Activated CD4-positive, alpha-beta memory T cell treated with anti-CD3 and anti-CD28 coated beads, Interleukin-2, amount 10 ng/mL, durations not matched to agents 7 days and 5 days (primary cell): ENCODE measurements around the gene REC8. TPM values are rescaled to one million over a fixed set of nuclear protein-coding genes. Genes with fewer than 3 reads are reported as not detected.

Source experiments
- CTCF ChIA-PET: fragments of 350-600 bp; sonication (Branson Sonifier 250); formaldehyde crosslinking; loops from one replicate; lab custom pipeline; 2021; ENCODE audit warnings: antibody characterized with exemption, inconsistent platforms; lab: Charles Lee
- POLR2A ChIA-PET: fragments of 350-600 bp; sonication (Branson Sonifier 250); formaldehyde crosslinking; loops from one replicate; lab custom pipeline; 2021; ENCODE audit warnings: antibody characterized with exemption; lab: Charles Lee
- DNase-seq: peaks from one replicate; pipeline ENCODE4 v3.0.0-alpha.2; 2020
- H3K27ac Mint-ChIP-seq: one replicate; pipeline ENCODE4 v1.8.0; 2021; ENCODE audit warnings: mild to moderate bottlenecking, mixed read lengths
- H3K27me3 Mint-ChIP-seq: one replicate; pipeline ENCODE4 v1.8.0; 2021; ENCODE audit warnings: mixed read lengths
- H3K36me3 Mint-ChIP-seq: one replicate; pipeline ENCODE4 v1.8.0; 2021; ENCODE audit warnings: low read depth, mixed read lengths
- H3K4me1 Mint-ChIP-seq: one replicate; pipeline ENCODE4 v1.8.0; 2021; ENCODE audit warnings: mixed read lengths
- H3K4me3 Mint-ChIP-seq: one replicate; pipeline ENCODE4 v1.8.0; 2021; ENCODE audit warnings: mild to moderate bottlenecking, mixed read lengths
- H3K9me3 Mint-ChIP-seq: one replicate; pipeline ENCODE4 v1.8.0; 2021; ENCODE audit warnings: mixed read lengths
- total RNA-seq, 2 experiments: library from RNA; stranded (reverse); gene quantifications; one replicate each; pipeline ENCODE4 v1.2.3, GENCODE V29; 2021

REC8 gene
- total RNA-seq, 2 experiments from 2014 or later: 48.0 to 51.9 TPM

DNA sequence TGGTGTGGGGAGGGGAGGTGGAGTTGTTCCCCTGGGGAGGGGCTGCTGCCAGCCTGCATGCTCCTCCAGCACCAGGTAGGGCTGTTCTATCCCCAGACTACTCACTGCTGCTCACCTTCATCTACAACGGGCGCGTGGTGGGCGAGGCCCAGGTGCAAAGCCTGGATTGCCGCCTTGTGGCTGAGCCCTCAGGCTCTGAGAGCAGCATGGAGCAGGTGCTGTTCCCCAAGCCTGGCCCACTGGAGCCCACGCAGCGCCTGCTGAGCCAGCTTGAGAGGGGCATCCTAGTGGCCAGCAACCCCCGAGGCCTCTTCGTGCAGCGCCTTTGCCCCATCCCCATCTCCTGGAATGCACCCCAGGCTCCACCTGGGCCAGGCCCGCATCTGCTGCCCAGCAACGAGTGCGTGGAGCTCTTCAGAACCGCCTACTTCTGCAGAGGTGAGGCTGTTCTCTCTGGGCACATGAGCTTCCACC lies 7.3 kb upstream of the REC8 start:
- POLR2A ChIA-PET: interaction anchor here (0.7 to 18.6 kb wide), 8 partner anchors 16 to 106 kb away, joined by 3 to 652 read pairs (median 6); partner anchors contain the start of genes DCAF11, EMC9, IPO4 and PSME1
- Mint-ChIP-seq H3K4me3 (peak overlapping the region; percentile 47), H3K27me3 (no peaks in the 10 kb centered on the region), H3K36me3 (peaks cover 87% of the 10 kb centered on the region), H3K9me3 (no peaks in the 10 kb centered on the region), H3K4me1 (peaks cover 71% of the 10 kb centered on the region), H3K27ac (peak overlapping the region; percentile 58)
- no peak for DNase-seq
- CTCF ChIA-PET: no interaction called here

DNA sequence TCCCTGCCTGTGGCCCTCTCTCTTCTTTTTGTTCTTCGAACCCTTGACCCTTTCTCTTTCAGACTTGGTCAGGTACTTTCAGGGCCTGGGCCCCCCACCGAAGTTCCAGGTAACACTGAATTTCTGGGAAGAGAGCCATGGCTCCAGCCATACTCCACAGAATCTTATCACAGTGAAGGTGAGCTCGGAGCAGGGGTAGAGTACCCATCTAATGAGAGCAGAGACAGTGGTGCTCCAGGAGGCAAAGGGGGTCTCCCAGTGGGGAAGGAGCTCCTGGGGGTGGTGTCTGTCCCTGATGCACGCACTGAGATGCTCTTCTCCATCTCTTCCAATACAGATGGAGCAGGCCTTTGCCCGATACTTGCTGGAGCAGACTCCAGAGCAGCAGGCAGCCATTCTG lies 6.1 kb upstream of the REC8 start:
- DNase-seq: no peak
- ChIA-PET POLR2A (interaction anchor here (0.8 to 18.6 kb wide), 6 partner anchors 15 to 57 kb away, joined by 4 to 652 read pairs (median 8); partner anchors contain the start of genes CHMP4A, DCAF11, EMC9 and IPO4), CTCF (no interaction called here)
- Mint-ChIP-seq H3K27me3 (no peaks in the 10 kb centered on the region), H3K27ac (no peak overlapping the region), H3K4me3 (no peak overlapping the region), H3K9me3 (no peaks in the 10 kb centered on the region), H3K36me3 (peaks cover 84% of the 10 kb centered on the region), H3K4me1 (peaks cover 67% of the 10 kb centered on the region)

DNA sequence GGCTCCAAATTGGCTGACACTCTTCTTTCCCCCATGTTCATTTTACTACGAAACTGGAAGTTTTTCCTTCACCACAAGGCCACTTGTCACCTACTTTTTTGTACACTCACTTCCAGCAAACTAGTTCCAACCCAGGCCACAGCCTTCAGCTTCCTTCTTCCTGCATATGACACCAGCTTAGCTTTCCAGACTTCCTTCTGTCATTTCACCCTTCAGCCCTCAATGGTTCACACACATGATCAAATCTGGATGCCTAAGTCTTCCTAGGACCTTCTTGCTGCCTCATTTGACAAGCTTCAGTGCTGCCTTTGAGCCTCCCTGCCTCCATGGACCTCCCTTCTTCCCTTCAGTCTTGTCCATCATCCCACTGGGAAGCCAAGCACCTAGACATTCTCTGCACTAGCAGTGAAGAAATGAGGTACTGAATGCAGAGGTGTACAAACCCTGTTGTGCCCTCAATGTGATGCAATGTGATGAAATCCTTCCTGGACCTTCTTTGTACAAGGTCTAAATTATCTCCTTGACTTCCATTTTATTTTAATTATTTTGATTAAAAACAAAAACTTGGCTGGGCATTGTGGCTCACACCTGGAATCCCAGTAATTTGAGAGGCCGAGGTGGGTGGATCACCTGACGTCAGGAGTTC lies 4.3 kb upstream of the REC8 start:
- POLR2A ChIA-PET: interaction anchor here (0.7 to 18.6 kb wide), 5 partner anchors 12 to 28 kb away, joined by 3 to 652 read pairs (median 6); partner anchors contain the start of genes EMC9, IPO4, PSME1 and PSME2
- Mint-ChIP-seq H3K4me3 (no peak overlapping the region), H3K27ac (peak overlapping the region; percentile 57), H3K9me3 (no peaks in the 10 kb centered on the region), H3K4me1 (peaks cover 72% of the 10 kb centered on the region), H3K36me3 (peaks cover 79% of the 10 kb centered on the region), H3K27me3 (no peaks in the 10 kb centered on the region)
- no peak for DNase-seq
- CTCF ChIA-PET: no interaction called here

DNA sequence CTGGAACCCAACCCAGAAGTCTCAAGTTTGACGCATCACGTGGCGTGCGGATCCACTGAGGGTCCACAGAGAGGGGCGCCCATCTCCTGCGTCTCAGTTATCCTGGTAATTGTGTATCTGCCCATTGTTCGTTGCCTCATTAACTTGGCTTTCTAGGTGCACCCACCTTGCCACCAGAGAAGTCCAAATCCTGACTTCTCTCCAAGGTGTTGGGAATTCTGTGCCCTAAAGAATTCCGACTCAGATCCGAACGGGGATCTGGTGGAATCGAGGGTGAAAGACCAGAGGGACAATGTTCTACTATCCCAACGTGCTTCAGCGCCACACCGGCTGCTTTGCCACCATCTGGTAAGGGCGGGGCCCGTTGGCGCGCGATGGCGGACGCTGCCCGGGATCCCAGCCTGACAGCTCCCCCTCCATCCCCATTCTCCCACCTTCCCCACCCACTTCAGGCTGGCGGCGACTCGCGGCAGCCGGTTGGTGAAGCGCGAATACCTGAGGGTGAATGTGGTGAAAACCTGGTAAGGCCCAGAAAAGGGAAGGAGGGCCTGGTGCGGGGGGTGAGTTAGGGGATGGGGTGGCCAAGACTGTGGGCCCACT lies 481 bp downstream of the REC8 start:
- ChIA-PET POLR2A (interaction anchor here (0.6 to 21.9 kb wide), 5 partner anchors 6 to 63 kb away, joined by 3 to 456 read pairs (median 8); partner anchors contain the start of genes DCAF11, IPO4, IRF9 and REC8), CTCF (no interaction called here)
- Mint-ChIP-seq H3K36me3 (peaks cover 62% of the 10 kb centered on the region), H3K27me3 (no peaks in the 10 kb centered on the region), H3K4me3 (peak overlapping the region; percentile 46), H3K9me3 (no peaks in the 10 kb centered on the region), H3K4me1 (peaks cover 46% of the 10 kb centered on the region), H3K27ac (peak overlapping the region; percentile 26)
- no peak for DNase-seq

DNA sequence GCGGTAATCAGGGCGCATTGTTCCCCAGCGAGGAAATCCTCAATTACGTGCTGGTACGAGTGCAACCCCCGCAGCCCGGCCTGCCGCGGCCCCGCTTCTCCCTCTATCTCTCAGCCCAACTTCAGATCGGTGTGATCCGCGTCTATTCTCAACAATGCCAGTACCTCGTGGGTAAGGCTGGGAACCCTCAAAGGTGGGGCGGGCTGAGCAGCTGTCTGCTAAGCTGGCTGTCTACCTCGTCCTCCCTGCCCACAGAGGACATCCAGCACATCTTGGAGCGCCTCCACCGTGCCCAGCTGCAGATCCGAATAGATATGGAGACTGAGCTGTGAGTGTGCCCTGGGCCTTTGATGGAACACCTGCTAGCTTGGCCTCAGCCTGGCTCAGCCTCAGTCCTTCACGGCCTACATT lies 996 bp downstream of the REC8 start:
- no peak overlapping the region for H3K4me3 Mint-ChIP-seq
- no peaks in the 10 kb centered on the region for H3K9me3 Mint-ChIP-seq
- peaks cover 62% of the 10 kb centered on the region for H3K36me3 Mint-ChIP-seq
- H3K4me1 Mint-ChIP-seq: peaks cover 42% of the 10 kb centered on the region
- ChIA-PET CTCF (no interaction called here), POLR2A (interaction anchor here (1.0 to 21.9 kb wide), 5 partner anchors 6 to 69 kb away, joined by 3 to 456 read pairs (median 8); partner anchors contain the start of genes EMC9, IPO4, IRF9 and REC8)
- H3K27me3 Mint-ChIP-seq: no peaks in the 10 kb centered on the region
- peak overlapping the region; percentile 57 for H3K27ac Mint-ChIP-seq
- DNase-seq: no peak

DNA sequence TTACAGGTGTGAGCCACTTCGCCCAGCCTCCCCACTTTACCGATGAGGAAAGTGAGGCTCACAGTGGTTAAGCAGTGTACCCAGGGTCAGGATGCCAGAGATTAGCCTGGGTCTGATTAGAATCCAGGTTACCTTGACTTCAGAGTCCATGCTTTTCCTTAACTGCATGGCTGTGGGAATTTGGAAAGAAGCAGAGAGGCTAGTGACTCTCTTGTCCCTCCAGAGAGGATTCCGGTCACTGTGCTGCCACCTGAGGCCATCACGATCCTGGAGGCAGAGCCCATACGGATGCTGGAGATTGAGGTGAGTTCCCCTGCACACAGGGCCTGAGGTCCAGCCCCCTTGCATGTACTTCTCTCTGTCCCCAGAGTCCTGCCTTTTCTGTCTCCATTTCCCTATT lies 4.7 kb downstream of the REC8 start:
- ChIA-PET POLR2A (interaction anchor here (1.1 to 21.9 kb wide), 6 partner anchors 10 to 62 kb away, joined by 4 to 456 read pairs (median 8); partner anchors contain the start of genes DCAF11, EMC9, IPO4 and IRF9), CTCF (no interaction called here)
- peaks cover 67% of the 10 kb centered on the region for H3K36me3 Mint-ChIP-seq
- H3K27ac Mint-ChIP-seq: no peak overlapping the region
- H3K27me3 Mint-ChIP-seq: no peaks in the 10 kb centered on the region
- H3K9me3 Mint-ChIP-seq: no peaks in the 10 kb centered on the region
- H3K4me1 Mint-ChIP-seq: peaks cover 20% of the 10 kb centered on the region
- no peak for DNase-seq
- no peak overlapping the region for H3K4me3 Mint-ChIP-seq

DNA sequence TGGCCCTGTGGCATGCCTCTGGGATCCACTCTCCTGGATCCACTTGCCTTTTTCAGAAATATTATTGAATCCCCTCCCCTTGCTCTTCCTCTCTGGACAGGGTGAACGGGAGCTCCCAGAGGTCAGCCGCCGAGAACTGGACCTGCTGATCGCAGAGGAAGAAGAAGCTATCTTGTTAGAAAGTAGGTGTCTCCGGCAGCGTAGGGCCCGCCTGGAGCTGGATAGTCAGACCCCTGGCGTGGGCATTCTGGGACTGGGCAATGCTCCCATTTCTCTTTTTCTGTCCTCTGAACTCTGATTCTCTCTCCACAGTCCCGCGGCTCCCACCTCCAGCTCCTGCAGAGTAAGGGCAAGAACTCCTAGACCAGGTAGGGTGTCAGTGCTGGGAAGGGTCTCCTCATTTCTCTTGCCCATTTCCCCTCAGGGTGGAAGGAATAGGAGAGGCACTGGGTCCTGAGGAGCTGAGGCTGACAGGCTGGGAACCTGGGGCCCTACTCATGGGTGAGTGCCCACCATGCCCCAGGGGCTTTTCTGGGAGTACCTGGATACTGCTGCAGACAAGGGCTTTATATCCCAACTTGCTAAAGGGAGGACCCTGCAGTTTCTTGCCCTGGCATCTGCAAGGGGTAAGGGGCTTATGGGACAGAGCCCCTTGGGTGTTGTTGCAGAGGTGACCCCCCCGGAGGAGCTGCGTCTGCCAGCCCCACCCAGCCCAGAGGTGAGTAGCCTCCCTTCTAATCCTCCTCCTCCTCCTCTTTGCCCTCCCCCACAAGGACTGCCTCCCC lies 5.4 kb downstream of the REC8 start:
- peaks cover 63% of the 10 kb centered on the region for H3K36me3 Mint-ChIP-seq
- ChIA-PET POLR2A (interaction anchor here (0.8 to 21.9 kb wide), 6 partner anchors 10 to 63 kb away, joined by 3 to 456 read pairs (median 5); partner anchors contain the start of genes CHMP4A, DCAF11, EMC9 and IPO4), CTCF (interaction anchor here (1.2 kb wide), 1 partner anchor 16 kb away, joined by 4 read pairs; the partner anchor contains the start of gene IRF9)
- H3K4me1 Mint-ChIP-seq: peaks cover 14% of the 10 kb centered on the region
- H3K4me3 Mint-ChIP-seq: no peak overlapping the region
- no peak for DNase-seq
- H3K27me3 Mint-ChIP-seq: no peaks in the 10 kb centered on the region
- H3K27ac Mint-ChIP-seq: no peak overlapping the region
- no peaks in the 10 kb centered on the region for H3K9me3 Mint-ChIP-seq

DNA sequence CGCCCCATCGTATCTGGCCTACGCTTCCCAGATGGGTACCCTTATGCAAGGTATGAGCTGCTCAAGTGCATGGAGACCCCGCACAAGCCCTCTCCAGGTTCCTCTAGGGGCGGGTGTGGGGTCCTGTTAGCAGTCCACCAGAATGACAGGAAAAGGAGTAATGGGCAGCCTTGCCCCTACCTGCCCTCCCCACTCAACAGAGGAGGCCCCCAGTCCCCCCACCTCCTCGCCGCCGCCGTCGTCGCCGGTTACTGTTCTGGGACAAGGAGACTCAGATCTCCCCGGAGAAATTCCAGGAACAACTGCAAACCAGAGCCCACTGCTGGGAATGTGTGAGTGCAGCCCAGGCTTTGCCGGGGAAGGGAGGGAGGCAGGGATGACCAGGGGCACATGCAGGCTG lies 6.0 kb downstream of the REC8 start:
- CTCF ChIA-PET: interaction anchor here (1.2 kb wide), 1 partner anchor 16 kb away, joined by 4 read pairs; the partner anchor contains the start of gene IRF9

DNA sequence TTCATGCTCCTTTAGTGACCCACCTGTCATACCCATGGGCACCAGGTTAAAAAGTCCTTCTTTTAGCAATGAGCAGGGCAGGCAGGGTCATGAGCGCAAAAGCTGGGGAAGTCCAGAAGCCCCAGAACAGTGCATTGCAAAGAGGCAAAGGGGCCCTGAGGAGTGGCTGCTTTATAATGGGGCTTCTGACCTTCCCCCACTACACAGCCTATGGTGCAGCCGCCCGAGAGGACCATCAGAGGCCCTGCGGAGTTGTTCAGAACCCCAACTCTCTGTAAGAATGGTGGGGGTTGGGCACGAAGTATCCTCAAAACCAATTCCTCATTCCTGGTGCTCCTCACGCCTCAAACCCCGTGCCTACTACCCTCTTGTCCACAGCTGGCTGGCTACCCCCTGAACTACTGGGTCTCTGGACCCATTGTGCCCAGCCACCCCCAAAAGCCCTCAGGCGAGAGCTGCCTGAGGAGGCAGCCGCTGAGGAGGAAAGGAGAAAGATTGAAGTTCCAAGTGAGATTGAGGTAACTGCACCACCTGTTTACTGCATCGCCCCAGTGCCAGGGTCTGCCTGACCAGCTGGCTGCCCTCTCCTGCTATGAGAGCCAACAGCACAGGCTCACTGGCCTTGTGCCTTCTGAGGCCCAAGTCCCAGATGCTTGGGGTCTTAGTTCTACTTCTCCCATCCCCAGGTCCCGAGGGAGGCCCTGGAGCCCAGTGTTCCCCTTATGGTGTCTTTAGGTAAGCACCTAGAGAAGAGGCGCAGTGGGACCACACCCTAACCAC lies 6.7 kb downstream of the REC8 start:
- Mint-ChIP-seq H3K4me3 (no peak overlapping the region), H3K36me3 (peaks cover 65% of the 10 kb centered on the region), H3K27ac (no peak overlapping the region), H3K4me1 (peaks cover 13% of the 10 kb centered on the region), H3K9me3 (no peaks in the 10 kb centered on the region), H3K27me3 (no peaks in the 10 kb centered on the region)
- ChIA-PET CTCF (interaction anchor here (2.6 kb wide), 1 partner anchor 17 kb away, joined by 10 read pairs; the partner anchor contains the start of gene IRF9), POLR2A (interaction anchor here (1.1 to 21.9 kb wide), 5 partner anchors 8 to 37 kb away, joined by 3 to 456 read pairs (median 11); partner anchors contain the start of genes IPO4, IRF9, MDP1 and REC8)
- no peak for DNase-seq

More for the DNA sequence above, 6.0 kb downstream of the REC8 start:
- Mint-ChIP-seq H3K9me3 (no peaks in the 10 kb centered on the region), H3K27me3 (no peaks in the 10 kb centered on the region), H3K36me3 (peaks cover 65% of the 10 kb centered on the region), H3K27ac (no peak overlapping the region), H3K4me3 (no peak overlapping the region), H3K4me1 (peaks cover 13% of the 10 kb centered on the region)
- DNase-seq: no peak
- POLR2A ChIA-PET: interaction anchor here (0.8 to 21.9 kb wide), 5 partner anchors 9 to 63 kb away, joined by 3 to 456 read pairs (median 4); partner anchors contain the start of genes CHMP4A, DCAF11, IPO4 and IRF9

DNA sequence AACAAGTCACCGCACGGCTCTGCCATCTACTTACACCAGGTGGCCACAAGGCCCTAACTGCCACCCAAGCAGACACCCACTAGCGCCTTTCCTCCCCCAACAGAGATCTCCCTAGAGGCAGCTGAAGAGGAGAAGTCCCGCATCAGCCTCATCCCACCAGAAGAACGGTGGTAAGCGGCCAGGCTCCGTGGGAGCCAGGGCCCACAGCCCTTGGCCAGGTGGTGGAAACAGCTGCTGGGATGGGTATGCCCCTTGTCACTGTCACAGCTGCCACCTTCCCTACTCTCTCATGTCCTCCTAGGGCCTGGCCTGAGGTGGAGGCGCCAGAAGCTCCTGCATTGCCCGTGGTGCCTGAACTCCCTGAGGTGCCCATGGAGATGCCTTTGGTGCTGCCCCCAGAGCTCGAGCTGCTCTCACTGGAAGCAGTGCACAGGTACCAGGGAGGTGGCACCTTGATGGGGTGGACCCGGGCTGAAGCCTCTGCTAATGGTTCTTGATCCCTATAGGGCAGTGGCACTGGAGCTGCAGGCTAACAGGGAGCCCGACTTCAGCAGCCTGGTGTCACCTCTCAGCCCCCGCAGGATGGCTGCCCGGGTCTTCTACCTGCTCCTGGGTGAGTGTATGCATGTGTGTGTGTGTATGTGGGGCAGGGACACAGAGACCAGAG lies 7.5 kb downstream of the REC8 start:
- Mint-ChIP-seq H3K27ac (no peak overlapping the region), H3K27me3 (no peaks in the 10 kb centered on the region), H3K9me3 (no peaks in the 10 kb centered on the region), H3K4me3 (no peak overlapping the region), H3K36me3 (peaks cover 64% of the 10 kb centered on the region), H3K4me1 (peaks cover 11% of the 10 kb centered on the region)
- ChIA-PET CTCF (interaction anchor here (2.6 kb wide), 1 partner anchor 18 kb away, joined by 10 read pairs; the partner anchor contains the start of gene IRF9), POLR2A (interaction anchor here (1.1 to 21.9 kb wide), 6 partner anchors 7 to 65 kb away, joined by 3 to 456 read pairs (median 8); partner anchors contain the start of genes DCAF11, IPO4, IRF9 and MDP1)
- no peak for DNase-seq
